ENCODE measurements around the gene IARS1. TPM values are rescaled to one million over a fixed set of nuclear protein-coding genes. Genes with fewer than 3 reads are reported as not detected.

Gene IARS1
- total and polyA plus RNA-seq, 2 of the 13 experiments (the other 11 are each of a cell fraction or from before 2014, with no cell fraction given): 55.9 to 185 TPM

DNA sequence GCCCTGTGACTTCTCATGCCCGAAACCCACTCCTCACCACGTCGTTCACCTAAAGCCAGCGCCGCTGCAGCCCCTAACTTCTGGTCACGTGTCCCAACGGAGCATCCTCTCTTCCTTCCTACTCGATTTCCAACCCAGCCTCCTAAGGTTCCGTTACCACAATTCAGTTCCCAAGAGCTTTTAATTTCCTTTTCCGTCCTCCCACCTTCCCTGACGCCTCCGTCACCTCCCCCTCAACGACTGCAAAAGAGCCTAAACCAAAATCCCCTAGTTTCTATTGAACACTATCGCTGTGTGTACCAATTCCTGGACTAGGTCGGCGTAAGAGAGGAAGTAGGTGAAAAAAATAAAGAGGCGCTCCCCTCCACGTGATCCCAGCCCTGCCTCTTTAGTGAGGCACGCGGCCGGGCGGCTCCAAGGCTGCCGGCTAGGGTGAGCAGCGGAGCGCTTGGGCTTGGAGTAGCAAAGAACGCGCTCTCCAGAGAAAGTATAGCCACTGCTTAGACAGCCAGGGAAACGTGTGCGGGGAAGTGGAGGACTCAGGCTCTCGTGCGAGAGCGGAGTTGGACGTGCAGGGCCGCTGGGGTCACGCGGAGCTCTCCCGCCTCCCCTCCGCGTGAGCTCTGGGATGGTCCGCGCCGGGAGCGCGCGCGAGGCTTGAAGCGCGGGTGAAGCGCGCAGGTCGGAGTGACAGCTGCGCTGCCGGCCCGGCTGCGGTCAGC lies 31.9 kb upstream of the IARS1 start, which contains the start of the genes CENPP and NOL8 (continued):
- TF ChIP-seq ZNF780A (CRISPR knock-in tag; IDR thresholded peaks at IDR 0.05) (no peak; the same call in 1 of the 2 replicates), NAIF1 (CRISPR knock-in tag; IDR thresholded peaks at IDR 0.05; ENCODE audit: borderline replicate concordance) (0 out of 2 replicates have a peak, but pooled peaks have one; percentile 74), TCF12 (IDR thresholded peaks at IDR 0.05) (no peak), TCF12 (CRISPR knock-in tag; IDR thresholded peaks at IDR 0.05) (peak; percentile 51; the same call in 1 of the 2 replicates), ZNF446 (CRISPR knock-in tag; IDR thresholded peaks at IDR 0.05) (no peak), ZNF431 (CRISPR knock-in tag; IDR thresholded peaks at IDR 0.05; ENCODE audit: borderline replicate concordance, low read depth) (peak; percentile 64; the same call in 1 of the 2 replicates), ZMYM2 (CRISPR knock-in tag; IDR thresholded peaks at IDR 0.05) (peak; percentile 56; the same call in 1 of the 2 replicates), ZNF615 (CRISPR knock-in tag; IDR thresholded peaks at IDR 0.05; ENCODE audit: borderline replicate concordance) (peak; percentile 78; the same call in 1 of the 2 replicates), CTCF (CRISPR knock-in tag; IDR thresholded peaks at IDR 0.05) (no peak), PRMT3 (CRISPR knock-in tag; IDR thresholded peaks at IDR 0.05; ENCODE audit: borderline replicate concordance, low read depth) (no peak), MZF1 (CRISPR knock-in tag; IDR thresholded peaks at IDR 0.05; ENCODE audit: borderline replicate concordance) (no peak), ZNF703 (CRISPR knock-in tag; IDR thresholded peaks at IDR 0.05; ENCODE audit: borderline replicate concordance) (peak; percentile 61)
- TF ChIP-seq, protein P1, sequence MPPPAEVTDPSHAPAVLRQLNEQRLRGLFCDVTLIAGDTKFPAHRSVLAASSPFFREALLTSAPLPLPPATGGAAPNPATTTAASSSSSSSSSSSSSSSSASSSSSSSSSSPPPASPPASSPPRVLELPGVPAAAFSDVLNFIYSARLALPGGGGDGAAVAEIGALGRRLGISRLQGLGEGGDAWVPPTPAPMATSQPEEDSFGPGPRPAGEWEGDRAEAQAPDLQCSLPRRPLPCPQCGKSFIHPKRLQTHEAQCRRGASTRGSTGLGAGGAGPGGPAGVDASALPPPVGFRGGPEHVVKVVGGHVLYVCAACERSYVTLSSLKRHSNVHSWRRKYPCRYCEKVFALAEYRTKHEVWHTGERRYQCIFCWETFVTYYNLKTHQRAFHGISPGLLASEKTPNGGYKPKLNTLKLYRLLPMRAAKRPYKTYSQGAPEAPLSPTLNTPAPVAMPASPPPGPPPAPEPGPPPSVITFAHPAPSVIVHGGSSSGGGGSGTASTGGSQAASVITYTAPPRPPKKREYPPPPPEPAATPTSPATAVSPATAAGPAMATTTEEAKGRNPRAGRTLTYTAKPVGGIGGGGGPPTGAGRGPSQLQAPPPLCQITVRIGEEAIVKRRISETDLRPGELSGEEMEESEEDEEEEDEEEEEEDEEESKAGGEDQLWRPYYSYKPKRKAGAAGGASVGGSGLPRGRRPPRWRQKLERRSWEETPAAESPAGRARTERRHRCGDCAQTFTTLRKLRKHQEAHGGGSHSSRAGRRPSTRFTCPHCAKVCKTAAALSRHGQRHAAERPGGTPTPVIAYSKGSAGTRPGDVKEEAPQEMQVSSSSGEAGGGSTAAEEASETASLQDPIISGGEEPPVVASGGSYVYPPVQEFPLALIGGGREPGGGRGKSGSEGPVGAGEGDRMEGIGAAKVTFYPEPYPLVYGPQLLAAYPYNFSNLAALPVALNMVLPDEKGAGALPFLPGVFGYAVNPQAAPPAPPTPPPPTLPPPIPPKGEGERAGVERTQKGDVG (CRISPR knock-in tag; IDR thresholded peaks at IDR 0.05; ENCODE audit: borderline replicate concordance): no peak
- TF ChIP-seq, protein P2, sequence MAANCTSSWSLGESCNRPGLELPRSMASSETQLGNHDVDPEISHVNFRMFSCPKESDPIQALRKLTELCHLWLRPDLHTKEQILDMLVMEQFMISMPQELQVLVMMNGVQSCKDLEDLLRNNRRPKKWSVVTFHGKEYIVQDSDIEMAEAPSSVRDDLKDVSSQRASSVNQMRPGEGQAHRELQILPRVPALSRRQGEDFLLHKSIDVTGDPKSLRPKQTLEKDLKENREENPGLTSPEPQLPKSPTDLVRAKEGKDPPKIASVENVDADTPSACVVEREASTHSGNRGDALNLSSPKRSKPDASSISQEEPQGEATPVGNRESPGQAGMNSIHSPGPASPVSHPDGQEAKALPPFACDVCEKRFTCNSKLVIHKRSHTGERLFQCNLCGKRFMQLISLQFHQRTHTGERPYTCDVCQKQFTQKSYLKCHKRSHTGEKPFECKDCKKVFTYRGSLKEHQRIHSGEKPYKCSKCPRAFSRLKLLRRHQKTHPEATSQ (CRISPR knock-in tag; IDR thresholded peaks at IDR 0.05; ENCODE audit: borderline replicate concordance): no peak; the same call in 1 of the 2 replicates
- TF ChIP-seq, protein P3, sequence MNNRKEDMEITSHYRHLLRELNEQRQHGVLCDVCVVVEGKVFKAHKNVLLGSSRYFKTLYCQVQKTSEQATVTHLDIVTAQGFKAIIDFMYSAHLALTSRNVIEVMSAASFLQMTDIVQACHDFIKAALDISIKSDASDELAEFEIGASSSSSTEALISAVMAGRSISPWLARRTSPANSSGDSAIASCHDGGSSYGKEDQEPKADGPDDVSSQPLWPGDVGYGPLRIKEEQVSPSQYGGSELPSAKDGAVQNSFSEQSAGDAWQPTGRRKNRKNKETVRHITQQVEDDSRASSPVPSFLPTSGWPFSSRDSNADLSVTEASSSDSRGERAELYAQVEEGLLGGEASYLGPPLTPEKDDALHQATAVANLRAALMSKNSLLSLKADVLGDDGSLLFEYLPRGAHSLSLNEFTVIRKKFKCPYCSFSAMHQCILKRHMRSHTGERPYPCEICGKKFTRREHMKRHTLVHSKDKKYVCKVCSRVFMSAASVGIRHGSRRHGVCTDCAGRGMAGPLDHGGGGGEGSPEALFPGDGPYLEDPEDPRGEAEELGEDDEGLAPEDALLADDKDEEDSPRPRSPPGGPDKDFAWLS (CRISPR knock-in tag; IDR thresholded peaks at IDR 0.05; ENCODE audit: borderline replicate concordance): no peak
- TF ChIP-seq, protein P4, sequence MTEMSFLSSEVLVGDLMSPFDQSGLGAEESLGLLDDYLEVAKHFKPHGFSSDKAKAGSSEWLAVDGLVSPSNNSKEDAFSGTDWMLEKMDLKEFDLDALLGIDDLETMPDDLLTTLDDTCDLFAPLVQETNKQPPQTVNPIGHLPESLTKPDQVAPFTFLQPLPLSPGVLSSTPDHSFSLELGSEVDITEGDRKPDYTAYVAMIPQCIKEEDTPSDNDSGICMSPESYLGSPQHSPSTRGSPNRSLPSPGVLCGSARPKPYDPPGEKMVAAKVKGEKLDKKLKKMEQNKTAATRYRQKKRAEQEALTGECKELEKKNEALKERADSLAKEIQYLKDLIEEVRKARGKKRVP (CRISPR knock-in tag; IDR thresholded peaks at IDR 0.05): peak in 1 of 2 experiments; percentile 17; a peak in 2 of 4 replicates
